Germinal center (tissue), 1 donor: ENCODE measurements around the gene USP6NL.
A peak's percentile ranks its signal among the peaks of the same experiment; 100 is the strongest.
"Not testable (repeated sequence)": the region's sequence is repeated elsewhere in the genome, so short reads cannot be mapped to it uniquely, and the experiment has no call there.

Experiments used
- DNase-seq: peaks from one replicate; pipeline ENCODE4 v3.0.0; 2012; ENCODE audit warnings: mixed read lengths, low spot score

USP6NL gene

DNA sequence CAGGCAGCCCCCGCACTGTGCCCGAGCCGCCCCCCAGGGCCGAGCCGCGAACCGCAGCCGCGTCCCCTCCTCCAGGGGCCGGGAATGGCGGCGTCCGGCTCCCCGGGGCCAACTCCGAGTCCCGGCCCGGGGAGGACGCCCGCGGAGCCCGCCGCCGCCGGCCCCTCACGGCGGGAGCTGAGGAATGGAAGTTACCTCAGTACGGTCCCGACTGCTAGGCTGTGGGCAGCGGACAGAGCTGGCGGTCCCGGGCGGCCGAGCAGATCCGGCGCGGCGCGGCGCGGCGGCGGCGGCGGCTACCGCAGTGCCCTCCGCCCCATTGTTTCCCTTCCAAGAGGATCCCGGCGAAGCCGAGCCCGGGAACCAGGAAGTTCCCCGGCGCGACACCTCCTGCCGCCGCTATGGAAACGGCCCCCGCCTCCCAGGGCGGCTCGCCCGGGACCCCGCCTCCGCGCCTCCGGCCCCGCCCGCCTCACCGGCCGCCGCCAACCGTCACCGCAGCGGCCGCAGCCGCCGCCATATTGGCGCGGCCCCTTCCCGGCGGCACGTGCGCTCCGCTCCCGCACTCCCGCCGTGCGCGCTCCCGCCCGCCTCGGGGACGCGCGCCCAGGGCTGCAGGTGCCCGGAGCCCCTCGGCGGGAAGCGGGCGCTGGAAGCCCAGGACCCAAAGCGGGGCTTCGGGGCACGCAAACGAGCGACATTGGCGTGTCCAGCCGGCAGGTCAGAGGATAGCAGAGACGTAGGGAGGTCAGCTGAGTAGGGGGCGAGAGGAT lies at the start of gene USP6NL:
Gene USP6NL, minus strand, starts transcription at position 403 of the 773 bp plus-strand sequence. CDS start 14,016 bp downstream, outside the sequence.
- peak; percentile 76 for DNase-seq

DNA sequence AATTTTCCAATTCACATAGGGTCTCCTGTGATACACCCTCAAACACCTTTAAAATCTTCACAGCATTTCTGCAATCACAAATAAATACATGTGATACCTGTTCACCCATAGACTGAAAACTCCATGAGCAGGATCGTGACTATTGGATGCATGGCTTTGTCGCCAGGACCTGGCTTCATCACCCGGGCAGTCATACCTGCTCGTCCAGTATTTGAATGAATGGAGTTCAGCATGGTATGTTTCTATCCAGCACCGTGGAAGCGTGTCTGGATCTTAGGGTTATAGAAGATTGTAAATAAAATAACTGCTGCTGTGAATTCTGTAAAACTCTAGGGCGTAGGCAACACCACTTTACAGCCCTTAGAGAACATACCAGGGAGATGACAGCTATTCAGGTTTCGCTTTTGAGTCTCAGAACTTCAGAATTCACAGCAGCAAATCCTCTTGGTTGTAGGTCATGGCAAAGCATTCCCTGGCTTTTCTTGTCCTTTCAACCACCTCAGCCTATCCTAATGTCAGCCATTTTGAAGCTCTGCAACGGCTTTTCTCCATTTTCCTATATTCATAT lies 47.4 kb upstream of the USP6NL start:
- no peak for DNase-seq

DNA sequence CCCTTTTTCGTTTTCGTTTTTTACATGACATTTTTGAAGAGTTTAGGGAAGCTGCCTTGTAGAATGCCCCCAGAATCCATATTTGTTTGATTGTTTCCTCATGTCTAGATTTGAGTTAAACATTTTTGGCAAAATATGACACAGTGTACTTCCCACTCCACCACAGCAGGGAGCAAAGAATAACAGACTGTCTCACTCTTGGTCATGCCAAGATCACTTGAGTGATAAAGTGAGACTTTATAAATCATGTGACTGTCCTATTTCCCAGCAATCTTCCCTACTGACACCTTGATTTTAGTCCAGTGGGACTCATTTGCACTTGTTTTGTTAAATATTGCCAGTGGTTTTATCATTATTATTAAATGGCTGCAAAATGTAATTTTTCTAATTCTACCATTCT lies 44.4 kb upstream of the USP6NL start:
- no peak for DNase-seq

DNA sequence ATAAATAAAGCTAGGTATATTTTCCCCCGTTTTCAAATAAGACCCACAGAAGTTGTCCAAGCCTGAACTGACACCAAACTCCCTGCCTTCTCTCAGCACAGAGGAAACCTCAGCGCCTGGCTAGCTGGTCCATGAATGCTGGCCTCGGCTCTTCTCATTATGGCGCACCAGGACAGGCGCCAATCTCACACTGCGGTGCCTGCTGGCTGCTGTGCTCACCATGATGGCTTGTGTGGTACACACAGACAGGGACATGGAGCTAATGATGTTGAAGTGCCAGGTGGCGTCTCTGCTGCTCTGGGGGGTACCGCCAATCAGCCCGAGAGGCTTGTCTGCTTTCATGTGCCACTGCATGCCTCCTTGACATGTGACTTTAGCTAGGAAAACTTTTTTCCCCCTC lies 43.2 kb upstream of the USP6NL start:
- no peak for DNase-seq

DNA sequence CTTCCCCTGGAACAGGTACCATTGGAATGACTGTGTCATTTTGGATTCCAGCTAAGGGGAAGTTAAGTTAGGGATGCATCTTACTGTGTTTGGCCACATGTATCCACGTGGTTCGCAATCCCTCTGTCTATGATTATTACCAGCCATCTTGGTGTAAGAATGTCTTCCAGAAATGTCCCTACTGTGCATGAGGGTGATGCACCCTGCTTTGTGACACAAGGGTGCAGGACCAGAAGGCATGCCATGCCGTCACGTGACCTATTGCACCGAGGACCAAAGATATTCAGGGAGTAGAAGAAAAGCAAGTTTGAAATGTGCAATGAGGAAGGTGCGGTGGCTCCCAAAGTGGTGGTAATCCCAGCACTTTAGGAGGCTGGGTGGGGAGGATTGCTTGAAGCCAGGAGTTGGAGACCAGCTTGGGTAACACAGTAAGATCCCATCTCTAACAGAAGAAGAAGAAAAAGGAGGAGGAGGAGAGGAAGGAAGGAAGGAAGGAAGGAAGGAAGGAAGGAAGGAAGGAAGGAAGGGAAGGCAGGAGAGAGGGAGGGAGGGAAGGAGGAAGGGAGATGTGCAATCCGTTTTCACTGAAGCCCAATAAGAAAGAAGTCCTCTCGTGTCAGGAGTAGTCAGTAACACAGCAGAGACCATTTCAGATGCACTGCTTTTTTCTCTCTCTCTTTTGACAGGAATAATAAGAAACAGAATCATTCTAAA lies 42.5 kb upstream of the USP6NL start:
- DNase-seq = no peak

DNA sequence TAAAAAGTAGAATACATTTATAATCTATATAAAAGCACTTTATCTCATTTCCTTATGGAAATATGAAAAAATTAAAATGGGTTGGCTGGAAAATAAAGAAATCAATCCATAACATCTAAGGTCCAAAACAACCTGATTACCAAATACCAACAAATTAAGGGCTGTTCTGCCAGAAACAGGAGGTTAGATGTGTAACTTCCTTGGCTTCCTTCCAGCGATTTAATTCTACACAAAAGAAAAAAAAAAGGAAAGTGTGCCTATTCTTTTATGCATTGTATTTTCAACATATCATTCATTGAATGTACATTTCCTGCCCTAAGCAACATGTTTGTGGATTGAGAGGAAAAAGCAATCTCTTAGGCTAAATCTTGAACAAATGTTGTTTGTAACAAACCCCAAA lies 36.2 kb upstream of the USP6NL start:
- DNase-seq = no peak

DNA sequence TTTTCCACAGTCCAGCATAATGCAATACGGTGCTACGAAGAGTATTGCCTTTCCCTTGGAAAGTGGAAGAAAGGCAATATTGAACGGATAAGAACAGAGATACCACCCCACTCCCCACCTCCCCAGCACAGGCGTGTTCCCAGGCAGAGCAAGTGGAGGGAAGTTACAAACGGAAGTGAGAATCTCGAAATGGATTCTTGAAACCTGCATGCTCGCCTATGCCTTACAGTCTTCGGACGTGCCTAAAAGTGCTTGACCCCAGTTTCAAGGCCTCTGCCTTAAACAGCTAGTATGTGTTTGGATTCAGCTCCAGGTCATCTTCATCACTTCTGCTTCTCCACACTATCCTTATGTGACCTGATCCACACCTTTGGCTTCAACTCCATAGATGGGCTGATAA lies 35.0 kb upstream of the USP6NL start:
- DNase-seq = no peak

DNA sequence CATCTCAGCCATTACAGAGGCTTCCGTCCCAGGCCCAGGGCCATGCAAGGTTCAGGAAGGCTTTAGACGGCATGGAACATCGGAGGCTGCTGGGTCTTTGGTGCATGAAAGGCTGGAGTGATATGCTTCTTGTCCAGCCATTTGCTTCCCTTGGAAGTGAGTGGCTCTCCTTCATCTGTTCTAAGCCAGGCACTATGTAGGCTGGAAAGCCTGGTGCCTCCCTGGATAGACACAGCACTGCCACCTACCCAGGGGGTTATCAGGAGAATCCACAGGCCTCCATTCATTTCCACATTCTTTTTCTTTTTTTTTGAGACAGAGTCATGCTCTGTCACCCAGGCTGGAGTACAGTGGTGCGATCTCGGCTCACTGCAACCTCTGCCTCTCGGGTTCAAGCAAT lies 31.6 kb upstream of the USP6NL start:
- DNase-seq = no peak

DNA sequence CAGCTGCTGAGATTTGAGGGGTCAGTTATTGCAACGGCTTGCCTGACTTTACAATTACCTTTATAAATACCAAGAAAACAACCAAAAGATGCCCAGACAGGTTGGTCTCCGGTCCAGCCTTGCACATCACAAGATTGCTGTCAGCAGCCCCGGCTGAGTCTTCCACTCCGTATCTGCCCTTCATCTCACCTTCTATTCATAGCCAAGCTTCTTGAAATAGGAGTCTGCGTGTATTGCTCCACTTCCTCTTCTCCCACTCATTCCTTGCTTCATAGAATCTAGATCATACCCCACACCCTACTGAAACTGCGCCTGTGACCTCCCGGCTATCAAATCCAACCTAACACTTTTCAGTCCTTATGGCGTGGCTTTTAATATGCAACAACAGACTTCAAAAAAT lies 31.1 kb upstream of the USP6NL start:
- no peak for DNase-seq

DNA sequence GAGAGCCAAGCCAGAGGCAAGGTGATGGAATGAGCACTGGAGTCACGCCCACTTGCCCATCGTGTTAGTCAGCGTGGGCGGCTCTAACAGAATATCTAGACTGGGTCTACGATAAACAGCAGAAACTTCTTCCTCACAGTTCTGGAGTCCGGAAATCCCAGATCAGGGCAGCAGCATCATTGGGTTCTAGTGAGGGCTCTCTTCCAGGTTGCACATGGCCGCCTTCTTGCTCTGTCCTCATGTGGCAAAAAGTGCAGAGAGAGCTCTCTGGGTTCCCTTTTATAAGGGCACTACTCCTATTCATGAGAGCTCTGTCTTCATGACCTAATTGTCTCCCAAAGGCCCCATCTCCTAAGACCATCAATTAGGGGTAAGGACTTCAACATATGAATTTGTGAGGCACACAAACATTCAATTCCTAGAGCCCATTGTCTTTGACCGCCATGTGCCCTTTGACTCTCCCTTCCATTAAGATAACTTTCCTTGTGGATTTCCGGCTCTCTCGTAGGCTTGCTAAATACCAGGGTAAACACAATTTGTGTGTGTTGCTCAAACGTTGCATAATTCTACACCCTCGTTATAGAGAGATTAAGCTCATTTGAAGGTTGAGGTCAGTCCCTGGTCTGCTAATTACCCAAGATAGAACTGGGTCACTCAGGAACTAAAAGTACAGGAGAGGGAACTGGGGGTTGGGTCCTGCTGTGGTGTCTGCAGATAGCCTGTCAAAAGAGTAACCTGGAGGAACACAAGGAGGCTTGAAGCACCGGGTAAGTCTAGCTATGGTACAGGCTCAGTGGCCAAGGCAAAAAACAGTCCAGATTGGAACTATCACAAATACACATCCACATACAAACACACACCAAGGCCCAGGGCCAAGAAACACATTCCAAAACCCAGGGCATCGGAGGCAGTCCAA lies 28.7 kb upstream of the USP6NL start:
- no peak for DNase-seq

DNA sequence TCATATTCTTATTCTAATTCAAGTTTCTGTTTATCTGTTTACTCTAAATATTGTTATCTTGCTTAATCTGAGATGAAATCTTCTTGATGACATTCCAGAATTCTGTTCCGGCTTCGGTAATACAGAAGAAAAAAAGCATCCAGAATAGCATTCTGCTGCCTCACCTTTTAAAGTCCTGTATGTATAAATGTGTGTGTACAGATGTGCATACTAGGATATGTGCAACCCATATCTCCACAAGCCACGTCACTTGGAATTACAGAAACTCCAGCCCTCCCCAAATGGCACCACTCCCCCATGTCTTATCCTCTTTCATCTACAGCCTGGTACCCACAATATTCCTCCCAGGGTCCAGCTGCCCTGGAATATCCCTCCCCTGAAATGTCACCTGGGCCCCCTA lies 27.9 kb upstream of the USP6NL start:
- DNase-seq = no peak

DNA sequence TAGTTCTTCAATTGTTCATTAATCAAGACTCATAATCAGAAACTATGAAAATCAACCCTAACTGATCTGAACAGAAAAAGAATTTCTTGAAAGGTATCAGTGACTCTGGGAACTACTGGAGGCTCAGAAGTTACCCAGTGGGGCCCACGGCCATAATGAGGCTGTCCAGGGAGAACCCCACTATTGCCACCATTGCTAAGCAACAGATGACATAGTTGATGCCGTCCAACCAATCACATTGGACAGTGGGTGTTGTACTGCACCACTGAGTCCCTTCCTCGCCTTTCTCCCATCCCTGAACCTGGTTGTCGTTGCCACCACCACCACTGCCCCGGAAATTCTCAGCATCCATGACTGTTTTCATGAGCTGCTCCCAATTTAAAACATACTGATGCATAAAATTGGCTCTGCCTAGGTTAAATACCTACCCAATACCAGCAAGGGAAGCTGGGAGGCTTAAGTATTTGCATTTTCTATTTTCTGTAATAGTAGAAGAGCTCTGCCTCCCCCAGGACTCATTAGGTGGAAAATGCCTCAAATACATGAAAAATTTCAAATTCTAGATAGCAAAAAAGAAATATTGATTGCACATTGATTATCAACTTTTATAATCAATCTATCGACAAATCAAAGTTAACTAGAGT lies 26.7 kb upstream of the USP6NL start:
- peak; percentile 84 for DNase-seq

DNA sequence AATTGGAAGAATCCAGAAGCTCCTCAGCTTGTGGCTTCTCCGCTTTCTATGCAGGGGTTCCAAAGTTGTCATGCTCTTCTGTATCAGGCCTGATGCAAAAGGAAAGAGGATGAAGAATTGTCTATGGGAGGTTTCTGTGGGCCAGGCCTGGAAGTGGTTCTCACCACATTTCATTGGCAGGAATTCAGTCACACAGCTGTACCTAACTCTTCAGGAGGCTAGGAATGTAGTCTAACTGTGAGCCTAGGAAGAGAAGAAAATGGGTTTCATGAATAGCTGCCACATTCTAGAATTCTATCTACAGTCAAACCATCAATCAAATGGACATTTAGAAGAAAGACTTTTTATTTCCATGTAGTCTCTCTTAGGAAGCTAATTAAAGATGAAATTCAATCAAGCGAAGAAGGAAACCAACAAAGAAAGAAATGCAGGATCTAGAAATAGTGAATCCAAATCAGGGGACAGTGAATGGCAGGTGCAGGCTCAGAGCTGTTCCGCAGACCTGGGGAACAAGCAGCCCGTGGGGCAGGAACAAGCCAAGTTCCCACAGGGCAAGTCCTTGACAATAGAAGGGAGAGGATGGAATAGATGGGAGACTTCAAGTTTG lies 25.4 kb upstream of the USP6NL start:
- no peak for DNase-seq

DNA sequence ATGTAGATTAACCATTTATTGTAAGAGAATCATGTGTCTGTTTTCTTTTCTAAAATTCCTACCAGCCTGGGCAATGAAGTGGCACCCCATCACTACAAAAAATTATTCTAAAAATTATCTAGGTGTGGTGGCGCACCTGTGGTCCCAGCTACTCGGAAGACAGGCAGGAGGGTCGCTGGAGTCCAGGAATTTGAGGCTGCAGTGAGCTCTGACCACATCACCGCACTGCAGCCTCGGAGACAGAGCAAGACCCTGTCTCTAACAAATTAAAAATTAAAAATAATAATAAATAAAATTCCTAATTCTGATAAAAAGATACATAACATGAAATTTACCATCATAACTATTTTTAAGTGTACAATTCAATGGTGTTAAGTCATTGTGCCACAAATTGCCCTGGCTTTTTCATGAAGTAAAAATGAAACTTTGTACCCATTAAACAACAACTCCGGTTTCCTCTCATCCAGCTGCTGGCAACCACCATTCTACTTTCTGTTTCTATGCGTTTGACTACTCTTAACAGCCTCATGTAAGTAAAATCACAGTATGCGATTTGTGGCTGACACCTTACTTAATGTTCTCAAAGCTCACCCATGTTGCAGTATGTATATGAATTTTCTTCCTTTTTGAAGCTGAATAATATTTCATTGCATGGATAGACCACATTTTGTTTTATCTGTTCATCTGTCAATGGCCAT lies 20.6 kb upstream of the USP6NL start:
- peak; percentile 58 for DNase-seq

DNA sequence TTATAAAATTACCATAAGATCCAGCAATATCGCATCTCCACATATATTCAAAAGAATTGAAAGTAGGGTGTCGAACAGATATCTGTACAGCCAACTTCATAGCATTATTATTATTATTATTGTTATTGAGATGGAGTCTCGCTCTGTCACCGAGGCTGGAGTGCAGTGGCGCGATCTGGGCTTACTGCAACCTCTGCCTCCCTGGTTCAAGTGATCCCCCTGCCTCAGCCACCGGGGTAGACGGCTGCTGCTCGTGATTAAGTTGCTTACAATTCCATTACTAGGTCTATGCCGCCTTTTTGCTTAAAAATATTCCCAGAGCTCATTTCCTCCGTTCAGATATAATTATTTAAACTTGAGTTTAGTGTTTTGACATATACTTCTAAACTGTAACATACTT lies 19.8 kb upstream of the USP6NL start:
- no peak for DNase-seq

DNA sequence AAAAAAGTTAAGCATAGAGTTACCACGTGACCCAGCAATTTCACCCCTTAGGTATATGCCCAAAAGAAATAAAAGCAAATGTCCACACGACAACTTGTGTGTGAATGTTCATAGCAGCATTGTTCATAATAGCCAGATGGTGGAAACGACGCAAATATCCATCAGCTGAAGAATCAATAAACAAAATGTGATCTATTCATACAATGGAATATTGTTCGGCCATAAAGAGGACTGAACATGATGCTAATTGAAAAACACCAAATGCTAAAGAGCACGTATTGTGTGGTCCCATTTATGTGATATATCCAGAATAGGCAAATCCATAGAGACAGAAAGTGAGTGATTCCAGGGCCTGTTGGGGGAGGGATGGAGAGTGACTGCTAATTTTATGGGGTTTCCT lies 18.3 kb upstream of the USP6NL start:
- DNase-seq = no peak

DNA sequence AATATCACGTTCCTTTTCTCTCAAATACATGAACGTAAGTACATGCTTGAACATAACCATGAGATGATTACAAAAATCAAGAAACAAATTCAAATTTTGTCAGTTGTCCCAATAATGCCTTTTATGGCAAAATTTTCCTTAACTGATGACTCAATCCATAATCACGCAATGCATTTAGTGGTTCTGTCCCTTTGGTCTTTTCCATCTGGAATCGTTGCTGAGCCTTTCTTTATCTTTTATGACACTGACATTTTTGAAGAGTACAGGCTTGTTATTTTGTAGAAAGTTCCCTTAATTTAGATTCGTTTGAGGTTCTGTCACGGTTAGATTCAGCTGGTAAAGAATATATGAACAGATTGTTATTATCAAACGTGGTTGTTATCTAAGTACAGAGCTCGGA lies 16.5 kb upstream of the USP6NL start:
- not testable (repeated sequence) for DNase-seq

DNA sequence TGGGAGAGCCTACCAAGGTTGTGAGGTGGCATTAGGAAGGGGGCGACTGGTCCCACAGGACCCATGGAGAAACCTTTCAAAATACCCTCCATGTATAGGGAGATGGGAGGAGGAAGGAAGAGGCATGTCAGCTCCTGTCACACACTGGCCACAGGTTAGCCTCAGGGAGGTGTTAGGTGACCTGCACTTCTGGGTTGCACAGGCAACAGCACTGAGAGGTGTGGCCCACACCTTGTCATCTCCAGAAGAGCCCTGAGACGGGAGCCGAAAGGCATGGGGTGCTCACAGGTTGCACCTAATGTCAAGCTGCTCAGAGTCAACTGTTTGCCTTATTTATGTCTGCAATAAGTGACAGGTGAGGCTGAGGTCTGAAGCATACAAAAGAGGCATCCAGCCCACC lies 14.6 kb upstream of the USP6NL start:
- no peak for DNase-seq

DNA sequence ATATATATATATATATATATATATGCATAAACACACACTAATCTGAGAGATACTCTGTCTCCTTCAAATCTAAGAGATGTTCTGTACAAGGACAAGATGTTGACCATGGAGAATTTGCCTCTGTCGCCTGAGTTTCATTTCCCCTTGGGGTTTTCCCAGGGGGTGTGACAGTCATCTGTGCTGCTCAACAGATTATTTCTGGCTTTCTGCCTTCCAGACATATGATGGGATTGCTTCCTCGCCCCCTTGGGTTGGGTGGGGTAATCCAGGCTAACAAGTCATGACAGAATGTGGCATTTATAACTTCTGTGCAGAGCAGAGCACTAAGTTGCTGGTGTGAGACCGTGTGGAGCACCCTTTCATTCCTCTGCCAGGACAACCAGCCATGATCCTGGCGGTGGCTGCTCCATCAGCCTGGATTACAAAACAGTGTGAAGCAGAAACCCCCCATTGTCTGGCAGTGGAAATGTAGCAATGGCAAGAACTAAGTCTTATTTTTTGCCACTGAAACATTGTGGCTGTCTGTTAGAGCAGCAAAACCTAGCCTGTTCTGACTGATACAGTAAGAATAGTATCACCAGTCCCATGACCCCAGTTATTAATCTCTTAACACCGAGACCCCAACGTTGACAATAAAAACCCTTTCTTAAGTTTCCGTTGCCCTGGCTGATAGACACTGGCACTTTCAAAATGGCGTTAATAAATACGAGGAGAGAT lies 13.7 kb upstream of the USP6NL start:
- DNase-seq = peak; percentile 73

DNA sequence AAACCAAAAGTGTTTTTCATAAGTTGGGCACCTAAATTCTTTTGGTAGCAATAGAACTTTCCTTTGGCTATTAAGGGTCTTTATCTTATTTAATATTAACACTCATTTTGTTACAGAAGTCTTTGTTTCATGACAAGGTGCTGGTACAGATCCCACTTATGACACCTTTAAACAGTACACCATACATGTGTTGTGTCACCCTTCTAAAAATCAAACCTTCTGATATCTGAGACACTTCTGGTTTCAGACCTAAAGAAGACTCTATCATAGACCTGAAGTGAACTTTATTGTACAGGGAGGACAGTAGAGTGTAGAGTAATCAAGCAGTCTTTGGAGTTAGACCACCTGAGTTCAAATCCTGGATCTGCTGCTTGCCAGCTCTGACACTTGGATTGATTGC lies 5.8 kb upstream of the USP6NL start:
- no peak for DNase-seq
